Endothelial cell (in vitro differentiated cells): ENCODE measurements around the gene CSNK1G2. TPM values are rescaled to one million over a fixed set of nuclear protein-coding genes. Genes with fewer than 3 reads are reported as not detected.
A peak's percentile ranks its signal among the peaks of the same experiment; 100 is the strongest.

Source experiments
- DNase-seq: peaks from one replicate; pipeline ENCODE4 v3.0.0; 2021; ENCODE audit warnings: low spot score
- H3K27ac Mint-ChIP-seq: one replicate; pipeline ENCODE4 v1.8.0; 2021; ENCODE audit warnings: mixed read lengths, inconsistent platforms; ENCODE audit not compliant: unreplicated experiment
- H3K27me3 Mint-ChIP-seq: one replicate; pipeline ENCODE4 v1.8.0; 2021; ENCODE audit warnings: mild to moderate bottlenecking, moderate library complexity, mixed read lengths, inconsistent platforms; ENCODE audit not compliant: unreplicated experiment
- H3K36me3 Mint-ChIP-seq: one replicate; pipeline ENCODE4 v1.8.0; 2021; ENCODE audit warnings: mild to moderate bottlenecking, low read depth, mixed read lengths, inconsistent platforms; ENCODE audit not compliant: unreplicated experiment
- H3K4me1 Mint-ChIP-seq: one replicate; pipeline ENCODE4 v1.8.0; 2021; ENCODE audit warnings: mild to moderate bottlenecking, mixed read lengths, inconsistent platforms; ENCODE audit not compliant: unreplicated experiment
- H3K4me3 Mint-ChIP-seq: one replicate; pipeline ENCODE4 v1.8.0; 2021; ENCODE audit warnings: mild to moderate bottlenecking, mixed read lengths, inconsistent platforms; ENCODE audit not compliant: unreplicated experiment
- H3K9me3 Mint-ChIP-seq: one replicate; pipeline ENCODE4 v1.8.0; 2021; ENCODE audit warnings: mixed read lengths, inconsistent platforms; ENCODE audit not compliant: unreplicated experiment
- long read RNA-seq: library from polyadenylated mRNA; unstranded; transcript quantifications from one replicate; pipeline ENCODE4 v2.0.0, GENCODE V29; 2020; ENCODE audit not compliant: unreplicated experiment
- total RNA-seq: library from RNA; stranded (reverse); fragmentation: NEBNext Ultra II Directional; extraction: Animal tissue kit (Norgen Biotek cat#: 25700); gene quantifications from one replicate; pipeline ENCODE4 v1.2.1, GENCODE V29; 2021; ENCODE audit not compliant: unreplicated experiment
- TF ChIP-seq, protein P1 (sequence below): fragments of 200-600 bp; sonication (generic); IDR thresholded peaks from one replicate; pipeline ENCODE4 v1.5.0; 2021; ENCODE audit warnings: antibody characterized with exemption; ENCODE audit not compliant: unreplicated experiment

CSNK1G2 gene
- 110 TPM for total RNA-seq
- long read RNA-seq, partial matches to known transcripts = 1 of 2 reads
- long read RNA-seq, other reads (novel, unspliced or antisense) = 1 of 2 reads

DNA sequence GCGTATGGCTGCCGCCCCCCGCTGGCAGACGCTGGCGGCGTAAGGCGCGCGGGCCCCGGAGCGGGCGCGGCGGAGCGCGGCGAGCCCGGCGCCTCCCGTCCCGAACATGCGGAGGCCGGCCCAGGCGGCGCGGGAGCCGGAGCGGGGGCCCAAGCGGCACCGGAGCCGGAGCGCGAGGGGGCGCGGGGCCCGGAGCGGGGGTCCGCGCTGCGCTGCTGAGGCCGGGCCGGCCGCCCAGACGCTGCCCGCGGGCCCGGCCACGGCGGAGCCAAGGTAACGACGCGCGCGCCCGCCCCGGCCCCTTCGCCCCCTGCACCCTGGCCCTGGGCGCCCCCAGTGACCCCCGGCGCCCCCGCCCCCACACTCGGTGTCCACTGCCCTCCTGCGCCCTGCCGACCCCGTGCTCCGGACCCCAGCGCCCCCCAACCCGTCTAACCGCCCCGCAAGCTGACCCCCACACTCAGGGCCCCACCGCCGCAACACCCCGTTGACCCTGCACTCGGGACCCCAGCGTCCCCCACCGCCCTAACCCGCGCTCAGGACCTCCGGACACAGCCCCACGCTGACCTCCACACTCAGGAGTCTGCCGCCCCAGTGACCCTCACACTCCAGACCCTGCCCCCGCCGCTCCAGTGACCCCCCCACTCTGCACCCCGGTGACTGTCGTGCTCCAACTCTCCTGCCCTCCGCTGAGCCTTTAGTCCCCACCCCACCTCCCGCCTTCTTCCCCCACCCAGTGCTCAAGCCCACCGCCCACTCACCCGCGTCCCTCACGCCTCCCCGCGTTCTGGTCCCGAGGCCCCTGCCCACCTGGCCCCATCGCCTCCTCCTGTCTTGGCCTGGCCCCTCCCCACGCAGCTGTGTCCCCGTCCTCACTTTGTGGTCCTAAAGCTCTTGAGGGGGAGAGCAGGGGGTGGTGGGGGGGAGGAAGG, at the start of gene CSNK1G2:
Gene CSNK1G2 (plus strand): TSS at position 27 of the 932 bp plus-strand sequence. CDS start 28,601 bp downstream, outside the sequence.
- DNase-seq = no peak
- Mint-ChIP-seq H3K27me3 (peaks cover 13% of the 10 kb centered on the region), H3K9me3 (no peaks in the 10 kb centered on the region), H3K36me3 (peaks cover 9% of the 10 kb centered on the region), H3K27ac (peak within 1 kb of the TSS; percentile 97), H3K4me1 (peaks cover 21% of the 10 kb centered on the region), H3K4me3 (peak within 1 kb of the TSS; percentile 96)
- TF ChIP-seq, protein P1, sequence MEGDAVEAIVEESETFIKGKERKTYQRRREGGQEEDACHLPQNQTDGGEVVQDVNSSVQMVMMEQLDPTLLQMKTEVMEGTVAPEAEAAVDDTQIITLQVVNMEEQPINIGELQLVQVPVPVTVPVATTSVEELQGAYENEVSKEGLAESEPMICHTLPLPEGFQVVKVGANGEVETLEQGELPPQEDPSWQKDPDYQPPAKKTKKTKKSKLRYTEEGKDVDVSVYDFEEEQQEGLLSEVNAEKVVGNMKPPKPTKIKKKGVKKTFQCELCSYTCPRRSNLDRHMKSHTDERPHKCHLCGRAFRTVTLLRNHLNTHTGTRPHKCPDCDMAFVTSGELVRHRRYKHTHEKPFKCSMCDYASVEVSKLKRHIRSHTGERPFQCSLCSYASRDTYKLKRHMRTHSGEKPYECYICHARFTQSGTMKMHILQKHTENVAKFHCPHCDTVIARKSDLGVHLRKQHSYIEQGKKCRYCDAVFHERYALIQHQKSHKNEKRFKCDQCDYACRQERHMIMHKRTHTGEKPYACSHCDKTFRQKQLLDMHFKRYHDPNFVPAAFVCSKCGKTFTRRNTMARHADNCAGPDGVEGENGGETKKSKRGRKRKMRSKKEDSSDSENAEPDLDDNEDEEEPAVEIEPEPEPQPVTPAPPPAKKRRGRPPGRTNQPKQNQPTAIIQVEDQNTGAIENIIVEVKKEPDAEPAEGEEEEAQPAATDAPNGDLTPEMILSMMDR = no peak

DNA sequence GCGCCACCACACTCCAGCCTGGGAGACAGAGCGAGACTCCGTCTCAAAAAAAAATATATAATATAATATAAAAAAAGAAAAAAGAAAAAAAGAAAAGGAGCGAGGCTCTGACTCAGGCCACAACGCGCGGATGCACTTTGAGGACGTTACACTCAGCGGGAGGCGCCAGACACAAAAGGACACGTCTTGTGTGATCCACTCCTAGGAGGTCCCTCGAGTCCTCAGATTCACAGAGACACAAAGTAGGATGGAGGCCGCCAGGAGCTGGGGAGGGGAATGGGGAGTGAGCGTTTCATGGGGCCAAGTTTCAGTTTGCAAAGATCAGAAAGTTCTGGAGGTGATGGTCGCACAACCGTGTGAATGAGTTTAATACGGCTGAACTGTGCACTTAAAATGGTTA, 47.2 kb upstream of the CSNK1G2 start:
- H3K9me3 Mint-ChIP-seq = no peaks in the 10 kb centered on the region
- no peak for DNase-seq
- TF ChIP-seq, protein P1 = no peak
- H3K4me1 Mint-ChIP-seq = peaks cover 8% of the 10 kb centered on the region
- H3K36me3 Mint-ChIP-seq = no peaks in the 10 kb centered on the region
- peaks cover 4% of the 10 kb centered on the region for H3K27me3 Mint-ChIP-seq
- H3K27ac Mint-ChIP-seq = no peak overlapping the region
- no peak overlapping the region for H3K4me3 Mint-ChIP-seq

DNA sequence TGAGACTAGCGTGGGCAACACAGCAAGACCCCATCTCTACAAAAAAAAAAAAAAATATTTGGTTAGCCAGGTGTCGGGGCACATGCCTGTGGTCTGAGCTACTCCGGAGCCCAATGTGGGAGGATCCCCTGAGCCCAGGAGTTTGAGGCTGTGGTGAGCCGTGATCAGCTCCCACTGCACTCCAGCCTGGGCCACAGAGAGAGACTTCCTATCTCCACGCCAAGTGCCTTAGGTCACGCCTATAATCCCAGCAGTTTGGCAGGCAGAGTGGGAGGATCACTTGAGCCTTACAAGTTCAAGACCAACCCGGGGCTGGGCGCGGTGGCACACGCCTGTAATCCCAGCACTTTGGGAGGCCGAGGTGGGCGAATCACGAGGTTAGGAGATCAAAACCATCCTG, 44.5 kb upstream of the CSNK1G2 start:
- H3K4me3 Mint-ChIP-seq = no peak overlapping the region
- DNase-seq = no peak
- no peaks in the 10 kb centered on the region for H3K36me3 Mint-ChIP-seq
- no peaks in the 10 kb centered on the region for H3K9me3 Mint-ChIP-seq
- peaks cover 4% of the 10 kb centered on the region for H3K27me3 Mint-ChIP-seq
- no peak overlapping the region for H3K27ac Mint-ChIP-seq
- H3K4me1 Mint-ChIP-seq = peaks cover 8% of the 10 kb centered on the region
- TF ChIP-seq, protein P1 = no peak

- TF ChIP-seq, protein P1 = no peak
- Mint-ChIP-seq H3K36me3 (peaks cover 4% of the 10 kb centered on the region), H3K9me3 (no peaks in the 10 kb centered on the region), H3K4me3 (no peak overlapping the region), H3K27me3 (peaks cover 4% of the 10 kb centered on the region), H3K4me1 (peaks cover 15% of the 10 kb centered on the region), H3K27ac (no peak overlapping the region)
- DNase-seq = no peak
Measured at GRCh38 chr19:1901940-1902404, 39.0 kb upstream of the CSNK1G2 start.

DNA sequence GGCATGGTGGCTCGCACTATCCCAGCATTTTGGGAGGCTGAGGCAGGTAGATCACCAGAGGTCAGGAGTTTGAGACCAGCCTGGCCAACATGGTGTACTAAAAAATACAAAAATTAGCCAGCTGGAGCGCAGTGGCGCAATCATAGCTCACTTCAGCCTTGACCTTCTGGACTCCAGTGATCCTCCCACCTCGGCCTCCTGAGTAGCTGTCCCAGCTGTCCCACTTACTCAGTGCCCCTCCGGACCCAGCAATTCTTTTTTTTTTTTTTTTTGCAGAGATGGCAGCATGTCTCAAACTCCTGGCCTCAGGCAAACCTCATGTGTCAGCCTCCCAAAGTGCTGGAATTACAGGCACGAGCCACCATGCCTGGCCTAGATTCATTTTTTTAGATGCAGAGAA, 38.0 kb upstream of the CSNK1G2 start:
- H3K36me3 Mint-ChIP-seq = peaks cover 4% of the 10 kb centered on the region

More for the DNA sequence above, 38.0 kb upstream of the CSNK1G2 start:
- Mint-ChIP-seq H3K27me3 (peaks cover 4% of the 10 kb centered on the region), H3K4me1 (peaks cover 11% of the 10 kb centered on the region), H3K4me3 (no peak overlapping the region), H3K9me3 (no peaks in the 10 kb centered on the region), H3K27ac (peak overlapping the region; percentile 48)
- TF ChIP-seq, protein P1 = no peak
- no peak for DNase-seq
